GM12878 (cell line): ENCODE data around the gene ROCK2. TPM values are rescaled to one million over a fixed set of nuclear protein-coding genes. Genes with fewer than 3 reads are reported as not detected.

Experiments used
- ATAC-seq: fragments of 200-7000 bp; cut with Tn5 transposase; 3 replicates; pipeline ENCODE4 v1.9.1; 2020; ENCODE audit warnings: mild to moderate bottlenecking, moderate library complexity
- BruUV-seq: library from RNA; stranded (reverse); fragments of 400-500 nt; replicated peaks from 2 replicates; lab custom pipeline; 2021; lab: Mats Ljungman, UMichigan
- CTCF ChIA-PET: fragments of 300-600 bp; sonication (Branson Sonifier 250); formaldehyde crosslinking; extraction: SDS; loops from one replicate; lab custom pipeline; 2021; ENCODE audit warnings: inconsistent platforms; lab: Yijun Ruan, JAX
- POLR2A ChIA-PET: fragments of 350-600 bp; formaldehyde crosslinking; extraction: SDS; loops from one replicate; lab custom pipeline; 2021; ENCODE audit warnings: inconsistent platforms; lab: Charles Lee
- RAD21 ChIA-PET: fragments of 300-600 bp; sonication (Branson Sonifier 250); formaldehyde crosslinking; loops from one replicate; lab custom pipeline; 2023; ENCODE audit warnings: antibody characterized with exemption; ENCODE audit not compliant: unreplicated experiment; lab: Charles Lee
- SMC1A ChIA-PET: fragments of 300-600 bp; sonication (Branson Sonifier 250); formaldehyde crosslinking; loops from one replicate; lab custom pipeline; 2023; ENCODE audit not compliant: unreplicated experiment, uncharacterized antibody; lab: Charles Lee
- DNase-seq: peaks from one replicate; pipeline ENCODE4 v3.0.0-alpha.2; 2011; ENCODE audit warnings: low read depth, low spot score
- FAIRE-seq: peaks from 3 replicates; lab custom pipeline; 2011; peaks lifted over from hg19 to GRCh38; lab: Jason Lieb, UNC
- H2AFZ ChIP-seq: 2 replicates; pipeline ENCODE4 v1.6.0; 2011; ENCODE audit warnings: low read depth, low read length, control low read depth; ENCODE audit not compliant: control insufficient read depth
- H3K27ac ChIP-seq: 2 replicates; pipeline ENCODE4 v1.5.1; 2011; ENCODE audit warnings: control low read depth; ENCODE audit not compliant: control insufficient read depth, insufficient read depth
- H3K27me3 ChIP-seq, 2 experiments: replicated peaks in 1 of 2; 2 replicates each; pipeline versions ENCODE4 v1.6.0 to v1.6.1; 2011; ENCODE audit warnings: low read length in 1 of 2; ENCODE audit not compliant: control insufficient read depth in 2 of 2, insufficient read depth in 2 of 2
- H3K36me3 ChIP-seq, 2 experiments: 2 replicates each; pipeline ENCODE4 v1.5.1; 2011; ENCODE audit warnings: low read length in 1 of 2; ENCODE audit not compliant: control insufficient read depth in 2 of 2, insufficient read depth in 2 of 2
- H3K4me1 ChIP-seq: 2 replicates; pipeline ENCODE4 v1.6.1; 2011; ENCODE audit warnings: mild to moderate bottlenecking, low read length, moderate library complexity, mixed read lengths; ENCODE audit not compliant: control insufficient read depth, insufficient read depth
- H3K4me2 ChIP-seq: 2 replicates; pipeline ENCODE4 v1.6.0; 2011; ENCODE audit warnings: control low read depth; ENCODE audit not compliant: control insufficient read depth, insufficient read depth
- H3K4me3 ChIP-seq: fragments of 200-600 bp; sonication (generic); 2 replicates; pipeline ENCODE4 v1.5.1; 2016
- H3K79me2 ChIP-seq: 2 replicates; pipeline ENCODE4 v1.6.0; 2011; ENCODE audit warnings: low read length; ENCODE audit not compliant: control insufficient read depth, insufficient read depth
- H3K9ac ChIP-seq: 2 replicates; pipeline ENCODE4 v1.8.0; 2011; ENCODE audit warnings: low read length, control low read depth, mixed read lengths; ENCODE audit not compliant: control insufficient read depth, insufficient read depth
- H3K9me3 ChIP-seq: replicated peaks from 3 replicates; pipeline ENCODE4 v1.5.1; 2011; ENCODE audit warnings: mild to moderate bottlenecking, low read length; ENCODE audit not compliant: control insufficient read depth, insufficient read depth
- H4K20me1 ChIP-seq: 2 replicates; pipeline ENCODE4 v1.6.0; 2011; ENCODE audit not compliant: control insufficient read depth, insufficient read depth
- EED ChIP-seq: sonication (generic); IDR thresholded peaks from 2 replicates; pipeline ENCODE4 v1.6.1; 2016; ENCODE audit warnings: antibody characterized with exemption, low read depth
- HDAC2 ChIP-seq: fragments of 200-600 bp; sonication (generic); IDR thresholded peaks from 2 replicates; pipeline ENCODE4 v1.6.1; 2017
- KAT2A ChIP-seq: conservative IDR thresholded peaks from 2 replicates; pipeline ENCODE4 v1.6.1; 2011; ENCODE audit warnings: low read depth, low read length; ENCODE audit not compliant: control insufficient read depth
- KLF5 ChIP-seq: fragments of 450-650 bp; IDR thresholded peaks from 2 replicates; pipeline ENCODE4 v1.6.1; 2014; ENCODE audit warnings: mild to moderate bottlenecking; ENCODE audit not compliant: partially characterized antibody
- POLR2AphosphoS2 ChIP-seq: IDR thresholded peaks from 2 replicates; pipeline ENCODE4 v1.6.1; 2011; ENCODE audit warnings: low read depth, mild to moderate bottlenecking, low read length, improper control_type of control experiment, moderate library complexity
- POLR2AphosphoS5 ChIP-seq: IDR thresholded peaks from 2 replicates; pipeline ENCODE4 v1.6.1; 2011; ENCODE audit warnings: mild to moderate bottlenecking, low read length, inconsistent platforms
- RAD21 ChIP-seq: IDR thresholded peaks from 2 replicates; pipeline ENCODE4 v1.6.1; 2011; ENCODE audit warnings: mild to moderate bottlenecking, low read depth, low read length, moderate library complexity; ENCODE audit not compliant: insufficient read depth
- SMARCA5 ChIP-seq: fragments of 450-650 bp; IDR thresholded peaks from 2 replicates; pipeline ENCODE4 v1.6.1; 2017; ENCODE audit warnings: mild to moderate bottlenecking
- SMC3 ChIP-seq: IDR thresholded peaks from 2 replicates; pipeline ENCODE4 v1.6.1; 2011; ENCODE audit warnings: low read length, improper control_type of control experiment, borderline replicate concordance
- SUZ12 ChIP-seq: fragments of 200-600 bp; sonication (generic); IDR thresholded peaks from one replicate; pipeline ENCODE4 v1.6.1; 2018; ENCODE audit warnings: antibody characterized with exemption, mild to moderate bottlenecking; ENCODE audit not compliant: unreplicated experiment
- TCF3 ChIP-seq: IDR thresholded peaks from 2 replicates; pipeline ENCODE4 v1.6.1; 2012; ENCODE audit warnings: low read depth, mild to moderate bottlenecking, low read length, borderline replicate concordance; ENCODE audit not compliant: insufficient read depth
- WGBS: methylation state at CpG from one replicate; pipeline ENCODE4 v1.1.6; 2016; ENCODE audit warnings: low lambda C conversion rate; ENCODE audit not compliant: insufficient replicate concordance, insufficient coverage; ENCODE audit errors: missing lambda C conversion rate; 5-methylcytosine and 5-hydroxymethylcytosine counted together
- in situ Hi-C: fragments of 300-500 bp; cut with MboI; formaldehyde crosslinking; loops from 9 replicates; pipeline ENCODE4 v1.14.3; 2018; ENCODE audit warnings: mixed read lengths
- intact Hi-C: fragments of 100-400 bp; cut with micrococcal nuclease; formaldehyde crosslinking; loops from one replicate; pipeline ENCODE4 v1.14.2; 2022; ENCODE audit not compliant: unreplicated experiment
- polyA plus RNA-seq, 11 experiments: library from polyadenylated mRNA; depleted of rRNA in 4 of 11; unstranded in 6 of 11; stranded (reverse) in 5 of 11; fragments of >200 nt; fragmentation: Nextera tagmentation in 4 of 11; fragmentation: Illumina TruSeq in 1 of 11; extraction: Ambion mirVana in 4 of 11; extraction: Trizol in 1 of 11; gene quantifications; 1 replicate in 1 of 11; 2 replicates in 10 of 11; pipeline versions ENCODE4 v1.2.1 to v1.2.3, GENCODE V29; 2011 to 2016; ENCODE audit warnings: inconsistent platforms in 2 of 11, missing spikeins in 2 of 11, low read depth in 1 of 11
- total RNA-seq, 4 experiments: library from RNA; depleted of rRNA in 3 of 4; stranded (reverse); fragments of >200 nt in 3 of 4; fragmentation: Illumina TruSeq in 1 of 4; extraction: Trizol in 1 of 4; gene quantifications; 2 replicates each; pipeline versions ENCODE4 v1.2.1 to v1.2.3, GENCODE V29; 2013 to 2021
- TF ChIP-seq, protein P1 (sequence below): fragments of 450-650 bp; IDR thresholded peaks from 2 replicates; pipeline ENCODE4 v1.6.1; 2016; ENCODE audit warnings: mild to moderate bottlenecking
- TF ChIP-seq, protein P2 (sequence below): fragments of 450-650 bp; IDR thresholded peaks from 2 replicates; pipeline ENCODE4 v1.6.1; 2017; ENCODE audit warnings: mild to moderate bottlenecking, moderate library complexity

The ROCK2 gene
- total and polyA plus RNA-seq, 10 of the 15 experiments (the other 5 are each of a cell fraction or from before 2014, with no cell fraction given): 4.6 to 22.1 (median 8.3) TPM

GRCh38 chr2:11332596-11332995, 11.8 kb downstream of the ROCK2 start:
- SMC1A ChIA-PET: no interaction called here
- Histone ChIP-seq H3K9ac (no peak overlapping the region), H3K79me2 (peaks cover 40% of the 10 kb centered on the region), H3K4me2 (no peak overlapping the region), H3K4me1 (no peaks in the 10 kb centered on the region), H3K36me3 (no peaks in the 10 kb centered on the region), H3K4me3 (no peak overlapping the region), H2AFZ (no peak overlapping the region), H3K9me3 (no peaks in the 10 kb centered on the region; the same call in 2 of the 3 replicates), H3K27ac (no peak overlapping the region), H4K20me1 (no peaks in the 10 kb centered on the region), H3K27me3 (no peaks in the 10 kb centered on the region)
- WGBS: 100% methylated on average over 1 of the region's 1 CpG
- ATAC-seq (no peak), DNase-seq (no peak), FAIRE-seq (no peak)
- CTCF ChIA-PET: no interaction called here
- TF ChIP-seq SUZ12 (no peak), EED (no peak)
- POLR2A ChIA-PET: no interaction called here
- RAD21 ChIA-PET: no interaction called here
- no TSS peak for BruUV-seq
- in situ Hi-C loops: no loop called here
- intact Hi-C loops: no loop called here

DNA sequence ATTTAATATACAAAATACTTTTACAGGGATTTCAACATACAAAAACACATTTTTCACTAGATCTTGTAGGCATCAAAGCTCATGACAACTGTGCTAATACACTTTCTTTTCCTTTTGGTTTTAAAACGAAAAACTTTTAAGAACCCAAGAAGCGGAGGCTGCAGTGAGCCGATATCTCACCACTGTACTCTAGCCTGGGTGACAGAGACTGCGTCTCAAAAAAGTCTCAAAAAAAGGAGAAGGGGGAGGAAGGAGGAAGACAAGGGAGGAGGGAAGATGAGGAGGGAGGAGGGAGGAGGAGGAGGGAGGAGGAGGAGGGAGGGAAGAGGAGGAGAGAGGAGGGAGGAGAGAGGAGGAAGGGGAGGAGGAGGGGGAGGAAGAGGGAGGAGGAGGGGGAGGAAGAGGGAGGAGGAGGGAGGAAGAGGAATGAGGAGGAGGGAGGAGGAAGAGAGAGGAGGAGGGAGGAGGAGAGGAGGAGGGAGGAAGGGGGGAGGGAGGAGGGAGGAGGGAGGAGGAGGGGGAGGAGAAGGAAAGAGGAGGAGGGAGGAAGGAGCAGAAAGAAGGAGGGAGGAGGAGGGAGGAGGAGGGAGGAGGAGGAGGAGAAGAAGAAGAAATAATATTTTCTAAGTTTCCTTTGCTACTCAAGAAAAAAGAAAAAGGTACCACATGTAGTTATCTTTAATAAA, 13.8 kb downstream of the ROCK2 start:
- WGBS: 90% methylated on average over 4 of the region's 4 CpGs
- ChIA-PET CTCF (no interaction called here), POLR2A (no interaction called here), RAD21 (interaction anchor here (0.8 kb wide), 1 partner anchor 198 kb away, joined by 3 read pairs; a partner anchor contains a TSS), SMC1A (no interaction called here)
- no peaks in the 10 kb centered on the region for H4K20me1 ChIP-seq
- H2AFZ ChIP-seq: no peak overlapping the region
- H3K27ac ChIP-seq: no peak overlapping the region
- ATAC-seq (no peak), DNase-seq (no peak), FAIRE-seq (no peak)
- no peak overlapping the region for H3K9ac ChIP-seq
- BruUV-seq: no TSS peak
- H3K4me3 ChIP-seq: no peak overlapping the region
- H3K36me3 ChIP-seq: no peaks in the 10 kb centered on the region
- peaks cover 31% of the 10 kb centered on the region for H3K79me2 ChIP-seq
- no peaks in the 10 kb centered on the region for H3K27me3 ChIP-seq
- intact Hi-C loops (no loop called here), in situ Hi-C loops (no loop called here)
- no peaks in the 10 kb centered on the region; the same call in 2 of the 3 replicates for H3K9me3 ChIP-seq
- no peaks in the 10 kb centered on the region for H3K4me1 ChIP-seq
- no peak overlapping the region for H3K4me2 ChIP-seq
- TF ChIP-seq, protein P1, sequence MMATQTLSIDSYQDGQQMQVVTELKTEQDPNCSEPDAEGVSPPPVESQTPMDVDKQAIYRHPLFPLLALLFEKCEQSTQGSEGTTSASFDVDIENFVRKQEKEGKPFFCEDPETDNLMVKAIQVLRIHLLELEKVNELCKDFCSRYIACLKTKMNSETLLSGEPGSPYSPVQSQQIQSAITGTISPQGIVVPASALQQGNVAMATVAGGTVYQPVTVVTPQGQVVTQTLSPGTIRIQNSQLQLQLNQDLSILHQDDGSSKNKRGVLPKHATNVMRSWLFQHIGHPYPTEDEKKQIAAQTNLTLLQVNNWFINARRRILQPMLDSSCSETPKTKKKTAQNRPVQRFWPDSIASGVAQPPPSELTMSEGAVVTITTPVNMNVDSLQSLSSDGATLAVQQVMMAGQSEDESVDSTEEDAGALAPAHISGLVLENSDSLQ: no peak
- TF ChIP-seq SMARCA5 (no peak), SMC3 (no peak), TCF3 (no peak), POLR2AphosphoS5 (no peak), KAT2A (no peak), KLF5 (no peak), HDAC2 (no peak), RAD21 (no peak), POLR2AphosphoS2 (no peak)
- TF ChIP-seq, protein P2, sequence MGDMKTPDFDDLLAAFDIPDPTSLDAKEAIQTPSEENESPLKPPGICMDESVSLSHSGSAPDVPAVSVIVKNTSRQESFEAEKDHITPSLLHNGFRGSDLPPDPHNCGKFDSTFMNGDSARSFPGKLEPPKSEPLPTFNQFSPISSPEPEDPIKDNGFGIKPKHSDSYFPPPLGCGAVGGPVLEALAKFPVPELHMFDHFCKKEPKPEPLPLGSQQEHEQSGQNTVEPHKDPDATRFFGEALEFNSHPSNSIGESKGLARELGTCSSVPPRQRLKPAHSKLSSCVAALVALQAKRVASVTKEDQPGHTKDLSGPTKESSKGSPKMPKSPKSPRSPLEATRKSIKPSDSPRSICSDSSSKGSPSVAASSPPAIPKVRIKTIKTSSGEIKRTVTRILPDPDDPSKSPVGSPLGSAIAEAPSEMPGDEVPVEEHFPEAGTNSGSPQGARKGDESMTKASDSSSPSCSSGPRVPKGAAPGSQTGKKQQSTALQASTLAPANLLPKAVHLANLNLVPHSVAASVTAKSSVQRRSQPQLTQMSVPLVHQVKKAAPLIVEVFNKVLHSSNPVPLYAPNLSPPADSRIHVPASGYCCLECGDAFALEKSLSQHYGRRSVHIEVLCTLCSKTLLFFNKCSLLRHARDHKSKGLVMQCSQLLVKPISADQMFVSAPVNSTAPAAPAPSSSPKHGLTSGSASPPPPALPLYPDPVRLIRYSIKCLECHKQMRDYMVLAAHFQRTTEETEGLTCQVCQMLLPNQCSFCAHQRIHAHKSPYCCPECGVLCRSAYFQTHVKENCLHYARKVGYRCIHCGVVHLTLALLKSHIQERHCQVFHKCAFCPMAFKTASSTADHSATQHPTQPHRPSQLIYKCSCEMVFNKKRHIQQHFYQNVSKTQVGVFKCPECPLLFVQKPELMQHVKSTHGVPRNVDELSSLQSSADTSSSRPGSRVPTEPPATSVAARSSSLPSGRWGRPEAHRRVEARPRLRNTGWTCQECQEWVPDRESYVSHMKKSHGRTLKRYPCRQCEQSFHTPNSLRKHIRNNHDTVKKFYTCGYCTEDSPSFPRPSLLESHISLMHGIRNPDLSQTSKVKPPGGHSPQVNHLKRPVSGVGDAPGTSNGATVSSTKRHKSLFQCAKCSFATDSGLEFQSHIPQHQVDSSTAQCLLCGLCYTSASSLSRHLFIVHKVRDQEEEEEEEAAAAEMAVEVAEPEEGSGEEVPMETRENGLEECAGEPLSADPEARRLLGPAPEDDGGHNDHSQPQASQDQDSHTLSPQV: no peak
